GM21619 (cell line): ENCODE measurements around the gene RHOBTB1.

Experiments used
- ATAC-seq: cut with Tn5 transposase; IDR thresholded peaks from one replicate; pipeline ENCODE4 v1.9.1; 2021; ENCODE audit not compliant: unreplicated experiment

The RHOBTB1 gene

GRCh38 chr10:60827791-60828488 is 116.0 kb downstream of the RHOBTB1 start:
- ATAC-seq: no peak

DNA sequence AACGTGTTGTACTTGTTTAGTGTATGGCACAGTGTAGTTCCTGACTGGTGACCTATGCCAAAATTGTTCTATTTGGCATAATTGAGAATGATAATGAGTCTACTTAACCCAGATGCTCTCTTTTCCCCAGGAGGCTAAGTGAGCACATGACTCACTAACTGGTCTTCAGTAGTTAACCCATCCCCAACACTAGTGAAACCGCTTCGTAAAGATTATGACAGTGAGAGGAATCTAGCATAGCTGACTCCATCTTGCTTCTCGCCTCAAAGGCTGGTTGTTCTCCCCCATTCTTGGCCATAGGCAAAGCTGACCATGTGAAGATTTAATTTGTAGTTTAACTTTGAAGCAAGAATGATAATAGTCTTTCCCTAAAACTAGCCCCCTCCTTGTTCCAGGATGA is 118.5 kb downstream of the RHOBTB1 start:
- ATAC-seq: no peak

- no peak for ATAC-seq
Observed at GRCh38 chr10:60823324-60823723, 120.7 kb downstream of the RHOBTB1 start.

DNA sequence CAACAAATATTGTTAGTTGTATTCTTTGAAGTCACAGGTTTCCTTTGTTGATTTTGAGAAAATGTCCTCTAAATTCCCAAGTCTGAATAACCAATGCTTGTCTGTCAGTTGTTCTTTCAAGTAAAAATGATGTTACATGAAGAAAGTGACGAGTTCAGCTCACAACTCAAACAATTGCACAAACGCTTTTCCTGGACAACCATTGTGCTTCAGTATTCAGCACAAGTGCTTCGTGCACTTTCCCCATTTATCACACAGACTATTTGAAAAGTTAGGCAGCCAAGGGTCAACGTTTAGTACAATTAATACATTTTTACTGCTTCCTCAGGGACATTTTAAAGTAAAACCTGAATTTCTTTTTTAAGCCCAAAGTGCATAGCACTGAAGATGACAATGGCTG is 121.2 kb downstream of the RHOBTB1 start:
- no peak for ATAC-seq

DNA sequence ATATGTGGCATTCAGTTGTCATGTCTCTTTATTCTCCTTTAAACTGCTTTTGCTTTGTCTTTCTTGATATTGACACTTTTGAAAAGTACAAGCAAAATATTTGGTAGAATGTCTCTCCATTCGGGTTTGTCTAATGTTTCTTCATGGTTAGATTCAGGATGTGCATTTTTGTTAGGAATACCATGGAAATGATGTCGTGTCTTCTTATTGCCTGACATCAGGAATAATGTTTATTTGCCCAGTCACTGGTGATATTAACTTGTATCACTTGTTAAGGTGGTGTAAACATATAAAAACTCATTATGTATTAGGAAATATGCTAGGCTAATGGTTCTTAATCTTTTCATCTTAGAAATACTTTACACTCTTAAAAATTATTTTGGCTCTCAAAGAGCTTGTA is 122.3 kb downstream of the RHOBTB1 start:
- no peak for ATAC-seq

DNA sequence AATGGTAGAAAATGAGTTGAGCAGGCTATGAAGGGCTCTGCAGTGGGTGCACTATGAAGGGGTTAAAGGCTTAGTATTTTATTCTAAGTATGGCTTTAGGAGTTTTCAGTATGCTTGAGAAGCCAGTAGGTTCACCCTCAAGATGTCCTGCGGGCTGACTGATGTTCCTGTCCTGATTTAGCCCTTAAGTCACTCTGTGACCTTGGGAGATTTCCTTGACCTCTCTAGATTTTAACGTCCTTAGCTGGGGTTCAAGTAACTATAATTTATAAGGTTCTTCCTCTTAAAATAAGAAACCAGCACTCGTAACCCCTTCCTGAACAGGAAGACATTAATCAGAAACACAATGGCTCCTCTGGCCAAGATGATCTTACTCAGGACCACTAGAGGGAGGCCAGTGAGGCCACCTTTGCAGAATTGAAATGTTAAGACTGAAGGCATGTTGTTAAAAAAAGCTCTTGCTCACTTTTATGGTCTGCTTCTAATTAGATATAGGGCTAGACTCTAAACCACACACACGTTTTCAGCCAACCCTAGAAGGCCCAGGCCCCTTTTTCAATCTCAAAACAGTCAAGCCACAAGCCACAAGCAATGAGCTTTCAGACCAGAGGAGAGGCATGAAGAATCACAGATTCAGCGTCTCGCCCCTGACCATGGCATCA is 123.8 kb downstream of the RHOBTB1 start:
- no peak for ATAC-seq
